NCI-H2196 treated with DMSO at 0.1 percent for 48 hours (cell line): ENCODE results near the gene CD34.
A peak's percentile ranks its signal among the peaks of the same experiment; 100 is the strongest.

Source experiments
- DNase-seq: peaks from one replicate; lab custom pipeline; 2025; ENCODE audit not compliant: unreplicated experiment; lab: John Stamatoyannopoulos, UW

CD34 gene

GRCh38 chr1:207858281-207858680 lies 52.6 kb downstream of the CD34 start:
- DNase-seq: no peak

DNA sequence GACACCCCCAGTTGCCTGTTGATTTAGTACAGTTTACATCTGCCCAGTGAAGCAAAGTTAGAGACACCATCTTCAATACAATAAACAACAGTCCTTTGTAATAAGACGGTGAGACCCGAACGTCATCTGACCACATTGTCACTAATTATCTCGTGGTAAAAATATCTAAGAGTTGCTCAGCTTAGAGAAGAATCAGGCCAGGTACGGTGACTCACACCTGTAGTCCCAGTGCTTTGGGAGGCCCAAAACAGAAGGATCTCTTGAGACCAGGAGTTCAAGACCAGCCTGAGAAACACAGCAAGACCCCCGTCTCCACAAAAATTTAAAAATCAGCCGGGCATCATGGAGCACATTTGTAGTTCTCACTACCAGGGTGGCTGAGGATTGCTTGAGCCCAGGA lies 53.5 kb downstream of the CD34 start:
- no peak for DNase-seq

- no peak for DNase-seq
Measured at GRCh38 chr1:207856276-207857023, 54.5 kb downstream of the CD34 start.

DNA sequence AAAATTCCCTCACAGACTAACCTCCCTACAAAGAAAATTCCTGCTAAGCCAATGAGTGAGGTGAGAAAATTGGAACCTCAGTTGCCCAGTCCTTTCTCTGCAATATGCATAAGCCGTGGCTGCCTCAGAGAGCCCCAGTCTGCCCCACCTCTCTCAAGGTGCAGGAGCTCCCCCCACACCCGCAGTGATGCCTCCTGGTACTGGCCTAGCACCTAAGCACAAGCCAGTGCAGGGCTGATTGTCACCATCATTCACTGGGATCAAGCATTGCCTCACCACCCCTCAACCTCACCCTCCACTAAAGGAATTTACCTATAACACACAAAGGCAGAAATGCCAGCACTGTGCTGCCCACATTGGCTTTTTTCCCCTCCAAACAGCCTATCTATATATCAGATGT lies 56.9 kb downstream of the CD34 start:
- no peak for DNase-seq

DNA sequence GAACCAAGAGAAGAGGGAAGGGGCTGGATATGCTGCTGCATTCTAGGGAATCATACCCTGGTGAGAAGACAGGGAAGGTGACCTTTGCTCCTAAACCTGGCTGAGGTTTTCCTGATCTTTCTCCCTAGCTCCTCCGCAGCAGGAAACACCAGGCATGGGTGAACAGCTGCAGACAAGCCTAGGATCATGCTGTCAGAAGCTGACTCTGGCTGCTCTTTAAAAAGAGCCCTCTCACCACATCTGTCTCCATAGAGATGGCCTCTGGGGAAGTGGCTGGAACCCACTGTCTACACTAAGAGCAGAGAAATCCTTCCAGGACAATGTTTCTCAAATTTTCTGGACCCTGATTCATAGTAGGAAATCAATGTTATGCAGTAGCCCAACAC lies 57.6 kb downstream of the CD34 start:
- no peak for DNase-seq

DNA sequence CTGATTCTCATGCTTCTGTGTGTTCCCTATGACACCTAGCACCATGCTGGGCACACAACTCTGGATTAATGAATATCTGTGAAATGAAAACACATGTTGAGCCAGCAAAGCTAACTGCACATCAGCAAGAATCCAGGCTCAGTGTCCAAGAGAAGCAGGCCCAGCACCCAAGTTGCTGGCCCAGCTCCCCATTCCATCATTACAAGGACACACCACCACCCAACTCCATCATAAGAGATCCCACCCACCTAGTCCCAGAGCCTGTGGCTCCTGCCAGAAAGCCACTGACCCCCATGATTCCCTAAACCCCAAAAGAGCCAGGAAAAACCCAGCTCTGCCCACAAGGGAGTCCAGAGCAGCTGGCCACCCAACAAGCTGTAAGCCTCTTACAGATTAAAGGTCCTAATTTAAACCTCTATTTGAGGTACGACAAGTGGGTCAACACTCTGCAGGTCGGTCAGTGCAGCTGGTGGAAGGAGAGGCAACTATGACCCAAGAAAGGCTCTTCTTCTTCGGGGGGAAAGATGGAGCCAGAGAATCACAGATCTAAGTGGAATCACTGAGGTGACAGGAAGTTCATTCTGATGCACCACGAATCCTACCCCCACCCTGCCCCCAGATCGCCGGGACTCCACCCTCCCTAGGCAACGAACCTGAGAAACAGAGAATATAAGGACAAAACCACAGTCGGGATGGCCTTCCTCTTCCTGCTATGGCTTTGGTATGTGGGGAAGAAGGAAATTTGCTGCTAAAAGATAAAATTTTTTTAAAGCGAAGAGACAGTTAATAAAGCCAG lies 58.2 kb downstream of the CD34 start:
- DNase-seq: no peak

GRCh38 chr1:207851696-207852095 lies 59.2 kb downstream of the CD34 start:
- DNase-seq: no peak

GRCh38 chr1:207850621-207851407 lies 60.1 kb downstream of the CD34 start:
- DNase-seq: no peak

DNA sequence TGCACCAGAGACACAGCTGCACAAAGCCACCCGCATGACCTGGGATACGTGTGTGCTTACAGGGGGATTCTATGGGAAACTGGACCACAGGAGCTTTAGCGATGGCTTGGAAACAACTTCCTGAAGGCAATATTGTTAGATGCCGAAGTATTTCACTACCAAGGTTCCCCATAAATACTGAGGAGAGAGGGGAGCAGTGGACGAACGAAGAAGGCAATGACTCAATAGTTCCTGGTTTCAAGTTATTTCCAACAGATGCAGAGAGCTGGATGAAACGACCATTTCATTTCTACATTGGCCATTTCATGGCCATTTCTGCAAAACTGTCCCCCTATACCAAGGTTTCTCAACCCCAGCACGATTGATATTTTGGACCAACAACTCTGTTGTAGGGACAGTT lies 61.3 kb downstream of the CD34 start:
- DNase-seq: no peak

GRCh38 chr1:207849016-207849415 lies 61.9 kb downstream of the CD34 start:
- no peak for DNase-seq

GRCh38 chr1:207848234-207848633 lies 62.7 kb downstream of the CD34 start:
- peak; percentile 42 for DNase-seq

DNA sequence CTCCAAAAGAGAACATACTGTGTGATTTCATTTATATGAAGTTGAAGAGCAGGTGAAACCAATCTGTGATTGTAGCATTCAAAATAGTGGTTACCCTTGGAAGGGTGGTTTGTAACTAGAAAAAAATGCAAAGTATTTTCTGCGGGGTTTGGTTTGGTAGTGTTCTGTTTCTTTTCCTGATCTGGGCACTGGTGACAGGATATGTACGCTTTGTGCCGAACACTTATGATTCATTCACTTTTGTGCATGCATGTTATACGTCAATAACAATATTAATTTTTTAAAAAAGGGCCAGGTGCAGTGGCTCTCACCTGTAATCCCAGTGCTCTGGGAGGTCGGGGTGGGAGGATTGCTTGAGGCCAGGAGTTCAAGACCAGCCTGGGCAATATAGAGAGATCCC lies 63.8 kb downstream of the CD34 start:
- DNase-seq: no peak

DNA sequence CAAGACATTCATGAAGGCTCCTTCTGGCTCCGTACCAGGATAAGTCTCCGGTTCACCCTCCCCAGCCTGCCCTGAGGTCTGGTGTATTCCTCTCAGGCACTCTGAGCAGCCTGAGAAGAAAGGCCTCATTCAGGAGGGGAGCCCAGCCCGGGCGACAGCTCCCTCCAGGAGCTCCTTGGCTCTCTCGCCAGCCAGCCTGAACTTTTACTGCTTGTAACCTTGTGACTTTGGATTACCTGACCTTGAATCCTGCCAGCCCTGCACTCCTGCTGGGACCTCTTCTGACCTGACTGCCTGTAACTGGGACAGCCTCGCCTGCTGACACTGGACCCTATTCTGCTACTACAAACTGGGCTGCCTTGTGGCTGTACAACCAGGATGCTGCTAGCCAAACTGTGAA lies 65.8 kb downstream of the CD34 start:
- DNase-seq: no peak

DNA sequence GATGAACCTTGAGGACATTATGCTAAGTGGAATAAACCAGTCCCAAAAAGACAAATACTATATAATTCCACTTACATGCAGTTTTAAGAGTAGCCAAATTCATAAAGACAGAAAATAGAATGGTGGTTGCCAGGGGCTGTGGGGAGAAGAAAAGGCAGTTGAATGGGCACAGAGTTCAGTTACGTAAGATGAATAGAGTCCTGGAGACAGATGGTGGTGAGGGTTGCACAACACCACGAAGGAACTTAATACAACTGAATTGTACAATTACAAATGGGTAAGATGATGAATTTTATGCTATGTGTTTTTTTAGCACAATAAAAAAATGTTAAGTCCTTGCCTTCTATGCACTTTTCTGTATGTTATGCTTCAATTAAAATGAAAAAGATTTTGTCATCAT lies 66.6 kb downstream of the CD34 start:
- no peak for DNase-seq

- no peak for DNase-seq
Measured at GRCh38 chr1:207842506-207842905, 68.4 kb downstream of the CD34 start.

DNA sequence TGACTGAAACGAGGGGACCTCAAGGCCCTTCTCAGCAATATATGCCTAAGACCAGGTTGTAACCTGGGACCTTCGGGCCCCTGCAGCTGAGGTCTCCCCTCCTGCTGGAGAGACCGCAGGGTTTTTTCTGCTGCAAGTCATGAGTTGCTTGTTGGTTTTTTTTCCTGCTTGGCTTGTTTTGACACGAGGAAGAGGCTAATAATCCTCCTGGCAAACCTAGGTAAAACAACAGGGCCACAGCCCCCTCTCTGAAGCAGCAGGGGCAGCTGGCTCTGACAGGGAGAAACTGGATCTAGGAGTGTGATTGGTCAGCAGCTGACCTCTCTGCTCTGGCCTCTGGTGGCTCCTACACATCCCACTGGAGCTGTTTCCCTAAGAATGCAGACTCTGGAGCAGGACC lies 69.0 kb downstream of the CD34 start:
- DNase-seq: no peak

GRCh38 chr1:207841293-207841692 lies 69.6 kb downstream of the CD34 start:
- no peak for DNase-seq

DNA sequence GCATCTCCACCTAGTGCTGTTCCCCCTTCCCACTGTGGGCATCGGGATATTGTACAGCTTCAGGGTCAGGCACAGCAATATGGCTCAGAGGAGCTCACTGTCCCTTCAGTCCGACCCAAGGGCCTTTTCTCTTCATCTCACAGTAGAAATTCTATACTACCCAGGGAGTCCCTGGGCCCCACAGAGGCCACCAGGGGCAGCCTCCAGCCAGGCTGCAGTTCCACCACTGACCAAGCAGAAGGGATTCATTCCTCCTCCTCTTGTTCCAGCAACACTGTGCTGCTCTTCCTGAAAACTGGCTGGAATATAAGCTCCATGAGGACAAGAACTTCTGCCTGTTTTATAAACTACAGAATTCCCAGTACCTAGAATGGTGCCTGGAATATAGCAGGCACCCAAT lies 70.5 kb downstream of the CD34 start:
- no peak for DNase-seq

- no peak for DNase-seq
Measured at GRCh38 chr1:207839083-207839413, 71.9 kb downstream of the CD34 start.

GRCh38 chr1:207838156-207839082 lies 72.5 kb downstream of the CD34 start:
- DNase-seq: no peak

DNA sequence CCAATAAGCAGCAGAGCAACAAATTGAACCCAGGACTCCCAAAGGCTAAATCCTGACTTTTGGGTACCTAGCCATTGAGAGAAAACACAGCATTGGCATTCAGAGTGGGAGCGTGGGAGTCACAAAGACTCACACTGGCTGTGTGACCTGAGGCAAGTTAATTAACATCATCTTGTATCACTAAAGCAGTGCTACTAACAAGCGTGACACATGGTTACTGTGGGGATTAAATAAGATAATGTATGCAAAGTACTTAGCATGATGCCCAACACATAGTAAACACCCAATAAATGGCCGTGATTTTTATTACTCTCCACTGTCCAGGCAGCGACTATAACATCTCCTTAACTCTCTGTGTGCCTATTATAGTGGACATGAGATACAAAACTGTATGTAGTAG lies 73.3 kb downstream of the CD34 start:
- no peak for DNase-seq
